ENCODE results near the gene DDIT4. TPM values are rescaled to one million over a fixed set of nuclear protein-coding genes. Genes with fewer than 3 reads are reported as not detected.

The DDIT4 gene
- total and polyA plus RNA-seq, 9 of the 15 experiments (the other 6 are each of a cell fraction or from before 2014, with no cell fraction given) = 8.2 to 675 (median 159) TPM

DNA sequence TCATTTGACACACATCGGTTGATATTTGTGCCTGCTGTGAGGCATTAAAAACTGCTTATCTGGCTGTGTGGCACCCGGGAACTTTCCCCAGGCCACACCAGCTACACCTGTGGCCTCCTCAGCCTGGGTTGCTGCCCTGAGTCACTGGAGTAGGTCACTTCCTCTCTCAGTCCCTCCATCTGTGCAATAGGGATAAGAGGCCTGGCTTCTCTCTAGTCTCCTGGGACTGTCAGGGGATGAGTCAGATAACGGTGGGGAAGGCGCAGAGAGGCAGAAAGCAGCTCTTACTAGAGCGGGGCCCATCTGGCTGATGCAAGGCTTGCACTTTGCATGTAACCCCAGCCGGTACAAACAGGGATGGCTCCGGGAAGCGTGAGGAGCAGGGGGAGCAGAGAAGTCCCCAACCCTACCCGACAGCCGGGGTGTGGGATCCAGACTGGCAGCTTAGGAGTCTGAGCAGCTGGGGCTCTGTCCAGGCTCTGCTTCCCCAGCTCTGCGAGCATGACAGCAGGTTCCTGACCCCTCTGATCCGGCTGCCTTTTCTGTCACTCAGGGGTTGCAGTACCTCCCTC is 47.0 kb downstream of the DDIT4 start (continued):
- TF ChIP-seq, protein P1, sequence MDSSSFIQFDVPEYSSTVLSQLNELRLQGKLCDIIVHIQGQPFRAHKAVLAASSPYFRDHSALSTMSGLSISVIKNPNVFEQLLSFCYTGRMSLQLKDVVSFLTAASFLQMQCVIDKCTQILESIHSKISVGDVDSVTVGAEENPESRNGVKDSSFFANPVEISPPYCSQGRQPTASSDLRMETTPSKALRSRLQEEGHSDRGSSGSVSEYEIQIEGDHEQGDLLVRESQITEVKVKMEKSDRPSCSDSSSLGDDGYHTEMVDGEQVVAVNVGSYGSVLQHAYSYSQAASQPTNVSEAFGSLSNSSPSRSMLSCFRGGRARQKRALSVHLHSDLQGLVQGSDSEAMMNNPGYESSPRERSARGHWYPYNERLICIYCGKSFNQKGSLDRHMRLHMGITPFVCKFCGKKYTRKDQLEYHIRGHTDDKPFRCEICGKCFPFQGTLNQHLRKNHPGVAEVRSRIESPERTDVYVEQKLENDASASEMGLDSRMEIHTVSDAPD (CRISPR knock-in tag; IDR thresholded peaks at IDR 0.05) = peak; percentile 79
- TF ChIP-seq MEIS2 (IDR thresholded peaks at IDR 0.05; ENCODE audit: partially characterized antibody) = peak; percentile 99
- no peak for TF ChIP-seq ZNF445 (CRISPR knock-in tag; IDR thresholded peaks at IDR 0.05; ENCODE audit: low read depth)
- TF ChIP-seq, protein P2, sequence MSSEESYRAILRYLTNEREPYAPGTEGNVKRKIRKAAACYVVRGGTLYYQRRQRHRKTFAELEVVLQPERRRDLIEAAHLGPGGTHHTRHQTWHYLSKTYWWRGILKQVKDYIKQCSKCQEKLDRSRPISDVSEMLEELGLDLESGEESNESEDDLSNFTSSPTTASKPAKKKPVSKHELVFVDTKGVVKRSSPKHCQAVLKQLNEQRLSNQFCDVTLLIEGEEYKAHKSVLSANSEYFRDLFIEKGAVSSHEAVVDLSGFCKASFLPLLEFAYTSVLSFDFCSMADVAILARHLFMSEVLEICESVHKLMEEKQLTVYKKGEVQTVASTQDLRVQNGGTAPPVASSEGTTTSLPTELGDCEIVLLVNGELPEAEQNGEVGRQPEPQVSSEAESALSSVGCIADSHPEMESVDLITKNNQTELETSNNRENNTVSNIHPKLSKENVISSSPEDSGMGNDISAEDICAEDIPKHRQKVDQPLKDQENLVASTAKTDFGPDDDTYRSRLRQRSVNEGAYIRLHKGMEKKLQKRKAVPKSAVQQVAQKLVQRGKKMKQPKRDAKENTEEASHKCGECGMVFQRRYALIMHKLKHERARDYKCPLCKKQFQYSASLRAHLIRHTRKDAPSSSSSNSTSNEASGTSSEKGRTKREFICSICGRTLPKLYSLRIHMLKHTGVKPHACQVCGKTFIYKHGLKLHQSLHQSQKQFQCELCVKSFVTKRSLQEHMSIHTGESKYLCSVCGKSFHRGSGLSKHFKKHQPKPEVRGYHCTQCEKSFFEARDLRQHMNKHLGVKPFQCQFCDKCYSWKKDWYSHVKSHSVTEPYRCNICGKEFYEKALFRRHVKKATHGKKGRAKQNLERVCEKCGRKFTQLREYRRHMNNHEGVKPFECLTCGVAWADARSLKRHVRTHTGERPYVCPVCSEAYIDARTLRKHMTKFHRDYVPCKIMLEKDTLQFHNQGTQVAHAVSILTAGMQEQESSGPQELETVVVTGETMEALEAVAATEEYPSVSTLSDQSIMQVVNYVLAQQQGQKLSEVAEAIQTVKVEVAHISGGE (CRISPR knock-in tag; IDR thresholded peaks at IDR 0.05) = peak in 2 of 3 experiments; percentile 85 to 96; a peak in 4 of 6 replicates
- no peak for TF ChIP-seq ZBTB8A (IDR thresholded peaks at IDR 0.05; ENCODE audit: partially characterized antibody)
- TF ChIP-seq CCNT2 (IDR thresholded peaks at IDR 0.05; ENCODE audit: borderline replicate concordance, extremely low read depth, insufficient read length, low read depth, low read length) = peak; percentile 96
- TF ChIP-seq ZNF79 (CRISPR knock-in tag; IDR thresholded peaks at IDR 0.05; ENCODE audit: low read depth) = no peak
- TF ChIP-seq, protein P3, sequence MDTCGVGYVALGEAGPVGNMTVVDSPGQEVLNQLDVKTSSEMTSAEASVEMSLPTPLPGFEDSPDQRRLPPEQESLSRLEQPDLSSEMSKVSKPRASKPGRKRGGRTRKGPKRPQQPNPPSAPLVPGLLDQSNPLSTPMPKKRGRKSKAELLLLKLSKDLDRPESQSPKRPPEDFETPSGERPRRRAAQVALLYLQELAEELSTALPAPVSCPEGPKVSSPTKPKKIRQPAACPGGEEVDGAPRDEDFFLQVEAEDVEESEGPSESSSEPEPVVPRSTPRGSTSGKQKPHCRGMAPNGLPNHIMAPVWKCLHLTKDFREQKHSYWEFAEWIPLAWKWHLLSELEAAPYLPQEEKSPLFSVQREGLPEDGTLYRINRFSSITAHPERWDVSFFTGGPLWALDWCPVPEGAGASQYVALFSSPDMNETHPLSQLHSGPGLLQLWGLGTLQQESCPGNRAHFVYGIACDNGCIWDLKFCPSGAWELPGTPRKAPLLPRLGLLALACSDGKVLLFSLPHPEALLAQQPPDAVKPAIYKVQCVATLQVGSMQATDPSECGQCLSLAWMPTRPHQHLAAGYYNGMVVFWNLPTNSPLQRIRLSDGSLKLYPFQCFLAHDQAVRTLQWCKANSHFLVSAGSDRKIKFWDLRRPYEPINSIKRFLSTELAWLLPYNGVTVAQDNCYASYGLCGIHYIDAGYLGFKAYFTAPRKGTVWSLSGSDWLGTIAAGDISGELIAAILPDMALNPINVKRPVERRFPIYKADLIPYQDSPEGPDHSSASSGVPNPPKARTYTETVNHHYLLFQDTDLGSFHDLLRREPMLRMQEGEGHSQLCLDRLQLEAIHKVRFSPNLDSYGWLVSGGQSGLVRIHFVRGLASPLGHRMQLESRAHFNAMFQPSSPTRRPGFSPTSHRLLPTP (IDR thresholded peaks at IDR 0.05; ENCODE audit: borderline replicate concordance, extremely low read depth, insufficient read length) = no peak
- TF ChIP-seq TCFL5 (CRISPR knock-in tag; conservative IDR thresholded peaks at IDR 0.05) = no peak
- 0 out of 4 replicates have a peak, but pooled peaks of 1 of the 2 experiments have one; percentile 73 for TF ChIP-seq SRF (CRISPR knock-in tag; IDR thresholded peaks at IDR 0.05)
- TF ChIP-seq ZNF197 (CRISPR knock-in tag; IDR thresholded peaks at IDR 0.05; ENCODE audit: low read depth) = peak; percentile 97
- TF ChIP-seq PML (IDR thresholded peaks at IDR 0.05; ENCODE audit: low read length) = peak; percentile 99
- TF ChIP-seq PHB2 (IDR thresholded peaks at IDR 0.05; ENCODE audit: low read depth) = peak; percentile 91
- no peak for TF ChIP-seq ZNF217 (CRISPR knock-in tag; IDR thresholded peaks at IDR 0.05)
- TF ChIP-seq RBBP5 (IDR thresholded peaks at IDR 0.05; ENCODE audit: borderline replicate concordance, insufficient read depth, low read length, poor library complexity, severe bottlenecking) = no peak
- 0 out of 2 replicates have a peak, but pooled peaks have one; percentile 15 for TF ChIP-seq ELF2 (CRISPR knock-in tag; IDR thresholded peaks at IDR 0.05)
- TF ChIP-seq MCM7 (IDR thresholded peaks at IDR 0.05) = no peak
- TF ChIP-seq MTA2 (IDR thresholded peaks at IDR 0.05; ENCODE audit: low read depth) = peak; percentile 96
